ENCODE data around the gene PYDC2.

Gene PYDC2

DNA sequence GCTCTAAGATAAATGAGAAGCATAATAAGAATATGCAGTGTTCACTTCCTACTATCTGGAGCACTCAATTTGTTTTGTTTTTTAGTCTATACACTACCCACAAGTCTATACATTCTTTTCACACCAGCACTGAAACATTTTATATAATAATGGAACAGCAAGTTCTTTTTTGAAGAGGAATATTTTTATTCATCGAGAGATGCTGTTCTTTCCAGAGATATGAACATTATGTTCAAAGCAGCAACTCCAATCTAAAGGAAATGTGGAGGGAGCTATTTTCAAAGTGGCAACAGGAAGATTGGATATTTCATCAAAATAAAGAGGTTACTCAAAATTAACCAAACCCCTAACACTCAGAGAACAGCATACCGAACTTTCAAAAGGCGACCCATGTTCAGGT is 16.4 kb upstream of the PYDC2 start:
- POLR2A ChIA-PET = no interaction called here
- CTCF ChIA-PET = interaction anchor here (1.2 kb wide), 1 partner anchor 1000 kb away, joined by 4 read pairs; no protein-coding TSS in a partner anchor
- DNase-seq (ENCODE audit: extremely low spot score) = no peak

DNA sequence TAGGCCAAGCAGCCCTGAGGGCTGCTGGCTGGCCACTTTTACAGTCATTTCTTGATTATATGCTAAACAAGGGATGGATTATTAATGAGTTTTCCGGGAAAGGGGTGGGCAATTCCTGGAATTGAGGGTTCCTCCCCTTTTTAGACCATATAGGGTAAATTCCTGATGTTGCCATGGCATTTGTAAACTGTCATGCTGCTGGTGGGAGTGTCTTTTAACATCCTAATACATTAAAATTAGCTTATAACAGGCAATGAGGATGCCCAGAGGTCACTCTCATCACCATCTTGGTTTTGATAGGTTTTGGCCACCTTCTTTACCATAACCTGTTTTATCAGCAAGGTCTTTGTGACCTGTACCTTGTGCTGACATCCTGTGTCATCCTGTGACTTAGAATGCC is 11.7 kb upstream of the PYDC2 start:
- ChIA-PET CTCF (no interaction called here), POLR2A (no interaction called here)
- TF ChIP-seq, protein P1, sequence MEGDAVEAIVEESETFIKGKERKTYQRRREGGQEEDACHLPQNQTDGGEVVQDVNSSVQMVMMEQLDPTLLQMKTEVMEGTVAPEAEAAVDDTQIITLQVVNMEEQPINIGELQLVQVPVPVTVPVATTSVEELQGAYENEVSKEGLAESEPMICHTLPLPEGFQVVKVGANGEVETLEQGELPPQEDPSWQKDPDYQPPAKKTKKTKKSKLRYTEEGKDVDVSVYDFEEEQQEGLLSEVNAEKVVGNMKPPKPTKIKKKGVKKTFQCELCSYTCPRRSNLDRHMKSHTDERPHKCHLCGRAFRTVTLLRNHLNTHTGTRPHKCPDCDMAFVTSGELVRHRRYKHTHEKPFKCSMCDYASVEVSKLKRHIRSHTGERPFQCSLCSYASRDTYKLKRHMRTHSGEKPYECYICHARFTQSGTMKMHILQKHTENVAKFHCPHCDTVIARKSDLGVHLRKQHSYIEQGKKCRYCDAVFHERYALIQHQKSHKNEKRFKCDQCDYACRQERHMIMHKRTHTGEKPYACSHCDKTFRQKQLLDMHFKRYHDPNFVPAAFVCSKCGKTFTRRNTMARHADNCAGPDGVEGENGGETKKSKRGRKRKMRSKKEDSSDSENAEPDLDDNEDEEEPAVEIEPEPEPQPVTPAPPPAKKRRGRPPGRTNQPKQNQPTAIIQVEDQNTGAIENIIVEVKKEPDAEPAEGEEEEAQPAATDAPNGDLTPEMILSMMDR (IDR thresholded peaks at IDR 0.05; ENCODE audit: control extremely low read depth, extremely low read depth, low read depth, missing control alignments) = no peak

More for the DNA sequence above, 16.4 kb upstream of the PYDC2 start:
- TF ChIP-seq, protein P1 (IDR thresholded peaks at IDR 0.05; ENCODE audit: control extremely low read depth, extremely low read depth, low read depth, missing control alignments) = no peak

DNA sequence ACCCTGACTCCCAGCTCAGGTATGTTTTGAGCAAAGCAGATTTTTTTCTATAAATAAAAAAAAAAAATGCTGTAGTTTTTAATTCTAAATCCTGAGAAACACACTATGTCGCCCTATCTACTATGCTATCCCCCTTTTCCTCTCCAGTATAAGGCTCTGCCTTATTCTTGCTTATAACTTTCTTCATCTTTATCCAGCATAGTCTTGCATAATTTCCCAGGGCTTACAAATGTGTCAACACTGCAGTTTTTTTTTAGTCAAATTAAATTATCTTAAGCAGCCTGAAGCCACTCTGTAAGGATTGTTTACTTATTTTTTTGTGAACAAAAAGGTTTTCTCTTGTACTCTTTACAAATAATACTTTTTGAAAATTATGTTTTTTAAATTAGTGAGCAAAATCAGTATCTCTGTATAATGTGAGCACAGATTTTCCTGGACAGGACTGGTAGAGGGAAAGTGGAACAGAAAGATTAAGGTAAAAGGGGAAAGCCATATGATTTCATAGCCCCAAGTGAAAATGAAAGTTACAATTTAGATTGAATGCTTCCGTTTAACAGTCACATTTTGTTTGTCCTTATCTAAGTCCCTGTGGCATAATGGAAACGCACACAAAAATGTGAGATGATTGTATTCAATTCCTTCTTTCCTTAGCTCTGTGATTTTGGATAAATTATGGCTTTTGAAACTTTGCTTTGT is 5.6 kb upstream of the PYDC2 start:
- TF ChIP-seq, protein P1 (IDR thresholded peaks at IDR 0.05; ENCODE audit: control extremely low read depth, extremely low read depth, low read depth, missing control alignments) = no peak
- peak; percentile 16 for DNase-seq (ENCODE audit: extremely low spot score)
- POLR2A ChIA-PET = no interaction called here
- CTCF ChIA-PET = no interaction called here

More for the DNA sequence above, 11.7 kb upstream of the PYDC2 start:
- no peak for DNase-seq (ENCODE audit: extremely low spot score)

DNA sequence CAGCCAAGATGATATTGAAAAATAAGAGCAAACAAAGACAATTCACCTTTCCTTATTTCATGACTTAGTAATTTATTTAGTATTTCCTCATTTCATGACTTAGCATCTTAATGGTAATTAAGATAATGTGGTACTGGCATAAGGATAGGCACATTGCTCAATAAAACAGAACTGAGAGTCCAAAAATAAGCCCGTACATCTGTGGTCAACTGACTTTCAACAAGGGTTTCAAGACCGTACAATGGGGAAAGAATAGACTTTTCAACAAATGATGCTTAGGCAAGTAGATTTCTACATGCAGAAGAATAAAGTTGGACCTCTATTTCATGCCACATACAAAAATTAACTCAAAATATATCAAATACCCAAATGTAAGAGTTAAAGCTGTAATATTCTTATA is 603 bp upstream of the PYDC2 start:
- CTCF ChIA-PET = no interaction called here
- TF ChIP-seq, protein P1 (IDR thresholded peaks at IDR 0.05; ENCODE audit: control extremely low read depth, extremely low read depth, low read depth, missing control alignments) = no peak
- POLR2A ChIA-PET = no interaction called here
- DNase-seq (ENCODE audit: extremely low spot score) = no peak

DNA sequence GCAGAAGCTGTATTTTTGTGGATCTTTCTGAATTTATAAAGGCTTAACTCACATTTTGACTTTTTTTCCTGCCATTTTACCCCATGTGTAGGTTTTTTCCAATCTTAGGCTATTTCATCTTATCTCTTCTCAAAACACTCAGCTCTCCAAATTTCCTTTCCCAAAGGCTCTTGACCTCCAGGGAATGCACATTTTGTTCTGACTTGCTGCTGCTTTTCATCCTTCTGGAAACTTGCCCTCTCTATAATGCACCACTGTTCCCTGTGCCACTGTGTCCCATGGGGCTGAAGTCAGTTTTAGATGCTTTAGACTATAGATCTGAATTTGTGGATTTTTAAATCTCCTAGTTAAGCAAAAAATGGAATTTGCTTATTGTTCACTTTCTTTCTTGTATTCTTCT is 9.1 kb downstream of the PYDC2 start:
- no peak for DNase-seq (ENCODE audit: extremely low spot score)
- TF ChIP-seq, protein P1 (IDR thresholded peaks at IDR 0.05; ENCODE audit: control extremely low read depth, extremely low read depth, low read depth, missing control alignments) = no peak
- ChIA-PET POLR2A (no interaction called here), CTCF (interaction anchor here (1.1 kb wide), 1 partner anchor 28 kb away, joined by 3 read pairs; no protein-coding TSS in a partner anchor)

DNA sequence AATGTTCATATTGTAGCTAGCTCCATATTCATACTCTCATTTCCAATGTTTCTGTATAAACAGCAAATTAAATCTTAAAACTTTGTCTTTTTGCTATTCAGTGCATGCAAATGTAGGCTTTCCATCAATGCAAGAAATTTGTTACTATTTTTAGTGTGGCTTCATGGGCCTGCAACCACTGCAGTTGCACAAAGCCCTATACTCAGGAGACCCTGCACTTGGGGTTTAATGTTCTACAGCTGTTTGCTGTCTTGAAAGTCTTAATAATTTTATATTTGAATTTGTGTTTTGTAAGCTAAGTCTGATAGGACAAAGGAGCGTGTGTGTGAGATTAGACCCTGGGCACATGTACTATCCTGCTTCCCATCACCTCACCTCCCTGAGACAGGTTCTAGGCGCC is 9.6 kb downstream of the PYDC2 start:
- TF ChIP-seq, protein P1 (IDR thresholded peaks at IDR 0.05; ENCODE audit: control extremely low read depth, extremely low read depth, low read depth, missing control alignments) = no peak
- ChIA-PET CTCF (no interaction called here), POLR2A (no interaction called here)
- DNase-seq (ENCODE audit: extremely low spot score) = no peak

All from GM10248 (cell line).